Activated effector memory CD4-positive, alpha-beta T cell treated with anti-CD3 and anti-CD28 coated beads, Interleukin-2, amount 50 U/mL, for 16 hours (primary cell): ENCODE measurements around the gene ALG12.

ENCODE experiments used
- DNase-seq: peaks from one replicate; pipeline ENCODE4 v3.0.0-alpha.2; 2020

Gene ALG12

DNA sequence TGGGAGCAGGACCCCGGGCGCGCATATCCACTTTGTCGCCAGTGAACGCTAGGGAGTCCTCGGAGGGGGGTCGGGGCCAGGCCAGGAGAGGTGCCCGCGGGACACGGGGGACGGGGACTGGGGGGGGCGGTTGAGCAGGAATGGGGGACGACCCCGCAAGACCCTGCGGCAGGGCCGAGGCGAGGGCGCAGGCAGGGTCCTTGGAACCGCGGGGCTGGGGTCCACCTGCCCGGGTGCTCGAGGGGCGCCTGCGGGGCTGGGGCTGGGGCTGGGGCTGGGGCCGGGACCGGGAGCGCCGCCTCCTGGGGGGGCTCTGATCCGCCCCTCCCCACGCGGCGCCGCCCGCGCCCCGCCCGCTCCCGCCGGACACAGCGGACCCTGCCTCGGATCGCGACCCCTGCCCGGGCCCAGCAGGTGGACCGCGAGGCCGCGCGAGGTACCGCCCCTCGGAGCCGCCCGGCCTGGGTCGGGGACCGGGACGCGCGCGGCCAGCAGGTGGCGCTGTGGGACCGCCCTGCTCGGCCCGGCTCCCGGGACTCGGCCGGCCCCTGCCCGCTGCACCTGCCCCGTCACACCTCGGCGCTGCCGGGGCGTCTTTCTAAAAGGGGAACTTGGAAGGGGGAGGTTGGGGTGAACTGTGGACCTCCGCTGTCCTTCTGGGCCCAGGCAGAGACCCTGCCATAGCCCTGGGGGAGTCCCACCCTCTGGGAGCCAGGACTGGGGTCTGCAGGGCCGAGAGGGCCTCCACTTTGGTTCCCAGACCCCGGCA is 11.2 kb upstream of the ALG12 start:
- DNase-seq, result peak; percentile 93

- no peak for DNase-seq
These were observed 10.4 kb upstream of the ALG12 start for GRCh38 chr22:49928555-49929210.

GRCh38 chr22:49928185-49928495 is 9.9 kb upstream of the ALG12 start:
- DNase-seq, result no peak

DNA sequence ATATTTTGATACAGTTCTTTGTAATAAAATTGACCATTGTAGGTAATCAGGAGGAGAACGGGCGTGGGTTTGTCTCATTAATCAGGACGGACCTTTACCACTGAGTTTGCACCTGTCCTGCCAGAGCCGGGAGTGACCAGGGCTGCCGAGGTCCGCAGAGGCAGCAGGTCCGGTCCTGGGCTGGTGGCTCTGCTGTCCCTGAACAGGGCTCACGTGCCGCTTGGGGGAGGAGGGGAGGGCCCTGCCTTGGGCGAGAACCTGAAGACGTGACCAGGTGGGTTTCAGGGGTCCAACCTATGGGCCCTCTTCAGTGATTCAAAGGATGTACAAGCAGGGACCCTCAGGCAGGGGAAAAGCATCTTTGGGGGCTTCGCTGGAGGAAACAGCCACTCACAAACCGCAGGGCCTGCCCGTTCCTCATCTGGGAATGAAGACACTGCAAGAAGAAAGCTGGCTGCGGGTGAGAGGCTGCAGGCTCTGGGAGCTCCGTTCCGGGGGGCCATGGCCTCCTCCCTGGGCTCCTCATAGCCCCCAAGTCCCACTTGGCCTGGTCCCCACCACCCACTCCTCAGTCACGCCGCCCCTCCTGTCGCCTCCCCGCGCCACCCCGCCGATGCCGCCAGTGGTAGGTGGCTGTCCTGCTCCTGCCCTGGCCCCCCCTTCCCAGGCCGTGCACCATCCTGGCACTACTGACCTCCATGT is 9.4 kb upstream of the ALG12 start:
- DNase-seq, result no peak

DNA sequence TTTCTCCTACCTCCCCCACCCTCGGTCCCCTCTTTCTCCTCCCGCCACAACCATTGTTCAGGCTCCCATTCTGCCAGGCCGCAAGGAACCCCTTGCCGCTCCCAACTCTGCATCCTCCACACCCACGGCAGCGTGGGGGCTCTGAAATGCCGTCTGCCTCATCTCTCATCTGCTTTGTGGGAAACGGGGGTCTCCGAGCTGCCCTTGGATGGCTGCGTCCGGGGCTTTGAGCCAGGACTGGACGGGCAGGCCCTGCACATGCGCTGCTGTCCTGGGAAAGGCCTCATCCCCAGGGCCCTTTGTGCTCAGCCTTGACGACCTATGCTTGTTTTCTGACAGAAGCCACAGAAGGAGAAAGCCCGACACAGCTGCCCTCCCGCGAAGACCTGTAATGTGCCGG is 8.7 kb upstream of the ALG12 start:
- DNase-seq, result no peak

DNA sequence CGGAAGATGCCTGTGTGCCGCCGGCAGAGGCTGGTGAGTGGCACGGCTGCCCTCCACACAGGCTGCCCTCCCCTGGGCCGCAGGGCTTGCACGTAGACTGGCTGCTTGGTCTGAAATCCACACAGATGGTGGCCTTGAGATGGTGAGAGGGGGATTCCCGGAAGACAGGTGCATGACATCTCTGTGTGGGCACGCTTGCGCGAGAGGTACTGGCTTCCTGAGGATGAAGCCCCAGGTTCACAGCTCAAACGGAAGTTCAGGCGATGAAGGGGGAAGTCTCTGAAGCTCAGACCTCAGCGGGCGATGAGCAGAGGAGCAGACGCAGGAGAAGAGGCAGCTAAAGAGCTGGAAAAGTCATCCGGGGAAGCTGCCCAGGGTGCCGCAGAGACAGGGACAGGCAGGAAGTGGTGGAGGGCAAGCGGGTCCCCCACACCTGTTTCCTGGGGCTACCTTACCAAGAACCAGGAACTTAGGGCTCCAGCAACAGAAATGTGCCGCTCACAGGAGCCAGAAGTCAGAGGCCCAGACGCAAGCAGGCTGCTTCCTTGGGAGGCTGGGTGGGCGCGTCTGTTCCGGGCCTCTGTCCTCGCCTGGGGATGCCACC is 7.4 kb upstream of the ALG12 start:
- peak; percentile 89 for DNase-seq

- no peak for DNase-seq
These were observed 6.0 kb upstream of the ALG12 start for GRCh38 chr22:49924113-49924833.

- peak; percentile 81 for DNase-seq
These were observed 5.2 kb upstream of the ALG12 start for GRCh38 chr22:49923445-49923844.

- no peak for DNase-seq
These were observed 4.7 kb upstream of the ALG12 start for GRCh38 chr22:49922926-49923325.

DNA sequence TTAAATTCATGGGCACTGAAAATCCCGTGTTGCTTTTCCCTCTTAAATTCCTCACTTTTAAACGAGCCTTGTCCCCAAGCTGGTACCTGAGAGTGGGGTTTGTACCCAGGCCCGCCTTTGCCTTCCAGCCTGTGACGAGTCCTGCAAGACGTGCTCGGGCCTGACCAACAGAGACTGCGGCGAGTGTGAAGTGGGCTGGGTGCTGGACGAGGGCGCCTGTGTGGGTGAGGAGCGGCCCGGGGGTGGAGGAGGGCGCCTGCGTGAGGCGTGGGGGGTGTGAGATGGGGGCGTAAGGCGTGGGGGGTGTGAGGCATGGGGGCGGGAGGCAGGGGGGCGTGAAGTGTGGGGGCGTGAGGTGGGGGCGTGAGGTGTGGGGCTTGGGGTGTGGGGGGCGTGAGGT is 4.2 kb upstream of the ALG12 start:
- no peak for DNase-seq

GRCh38 chr22:49921508-49922278 is 3.5 kb upstream of the ALG12 start:
- DNase-seq, result no peak

- no peak for DNase-seq
These were observed 2.6 kb upstream of the ALG12 start for GRCh38 chr22:49920859-49921258.

GRCh38 chr22:49918911-49919881 is 958 bp upstream of the ALG12 start:
- DNase-seq, result no peak

DNA sequence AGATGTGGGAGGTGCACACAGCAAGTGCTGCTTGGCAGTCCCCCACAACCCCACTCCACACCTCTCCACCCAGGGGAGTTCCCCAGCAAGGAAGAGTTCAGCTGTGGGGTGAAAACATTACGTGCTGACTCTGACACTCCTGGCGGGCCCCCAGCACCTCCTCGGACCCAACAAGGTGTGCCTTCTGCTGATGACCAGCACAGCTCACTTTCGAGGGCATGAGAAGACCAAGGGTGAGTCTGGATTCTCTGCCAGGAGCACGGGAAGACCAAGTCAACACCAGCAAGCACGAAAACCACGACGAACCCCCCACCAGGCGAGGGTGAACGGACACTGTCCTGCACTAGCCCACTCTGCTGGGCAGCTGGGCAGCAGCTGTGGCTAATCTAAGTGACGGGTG is 1.4 kb downstream of the ALG12 start:
- DNase-seq, result no peak

- DNase-seq, result no peak
These were observed 2.6 kb downstream of the ALG12 start for GRCh38 chr22:49915610-49916009.

- DNase-seq, result no peak
These were observed 4.0 kb downstream of the ALG12 start for GRCh38 chr22:49914256-49914655.

- no peak for DNase-seq
These were observed 4.8 kb downstream of the ALG12 start for GRCh38 chr22:49913446-49913845.

GRCh38 chr22:49913026-49913425 is 5.2 kb downstream of the ALG12 start:
- DNase-seq, result no peak

- DNase-seq, result no peak
These were observed 6.2 kb downstream of the ALG12 start for GRCh38 chr22:49911881-49912625.
